NCI-H1417 (cell line): ENCODE measurements around the gene HK1.
A peak's percentile ranks its signal among the peaks of the same experiment; 100 is the strongest.
"Not testable (repeated sequence)": the region's sequence is repeated elsewhere in the genome, so short reads cannot be mapped to it uniquely, and the experiment has no call there.

Experiments used
- DNase-seq, 3 experiments: peaks; one replicate each; lab custom pipeline; 2025; lab: John Stamatoyannopoulos, UW

The HK1 gene

GRCh38 chr10:69311309-69311708 lies 33.0 kb downstream of the HK1 start:
- DNase-seq: no peak

DNA sequence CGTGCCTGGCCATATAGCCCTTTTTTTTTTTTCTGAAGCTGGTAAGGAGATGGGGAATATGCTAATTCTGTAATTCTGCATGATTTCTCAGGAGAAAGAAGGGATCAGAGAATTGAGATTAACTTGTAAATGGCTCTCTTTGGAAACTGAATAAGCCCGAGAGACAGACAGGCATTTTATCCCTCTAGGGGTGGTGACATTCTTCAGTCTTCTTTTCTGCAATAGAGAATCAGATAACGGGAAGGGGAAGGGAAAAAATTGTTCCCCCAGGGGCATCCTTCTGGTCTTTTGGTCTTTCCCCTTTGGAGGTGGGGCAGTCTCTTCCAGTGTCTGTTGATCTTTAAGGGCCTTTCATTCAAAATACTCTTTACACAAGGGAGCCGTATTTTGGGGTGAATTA lies 34.2 kb downstream of the HK1 start:
- no peak for DNase-seq

DNA sequence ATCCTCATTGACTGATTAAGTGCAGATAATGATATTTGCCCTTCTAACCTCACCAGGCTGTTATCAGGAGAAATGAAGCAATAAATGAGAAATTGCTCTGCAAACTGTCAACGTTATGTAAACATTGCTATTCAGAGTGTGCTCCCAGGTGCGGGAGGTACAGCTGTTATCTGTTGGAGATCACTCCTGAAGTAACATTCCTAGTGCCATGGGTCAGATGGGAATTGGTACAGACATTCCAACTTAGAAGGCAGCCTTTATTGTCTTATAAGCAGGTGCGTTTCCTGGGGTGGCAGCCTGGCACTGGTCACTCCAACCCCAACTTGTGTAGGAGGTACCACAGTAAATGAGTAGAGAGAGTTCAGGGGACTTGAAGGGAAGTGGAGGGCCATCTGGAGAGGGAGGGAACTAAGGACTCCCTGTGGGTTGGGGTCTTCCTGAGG lies 36.8 kb downstream of the HK1 start:
- peak in 2 of 3 experiments; percentile 11 to 57 for DNase-seq

DNA sequence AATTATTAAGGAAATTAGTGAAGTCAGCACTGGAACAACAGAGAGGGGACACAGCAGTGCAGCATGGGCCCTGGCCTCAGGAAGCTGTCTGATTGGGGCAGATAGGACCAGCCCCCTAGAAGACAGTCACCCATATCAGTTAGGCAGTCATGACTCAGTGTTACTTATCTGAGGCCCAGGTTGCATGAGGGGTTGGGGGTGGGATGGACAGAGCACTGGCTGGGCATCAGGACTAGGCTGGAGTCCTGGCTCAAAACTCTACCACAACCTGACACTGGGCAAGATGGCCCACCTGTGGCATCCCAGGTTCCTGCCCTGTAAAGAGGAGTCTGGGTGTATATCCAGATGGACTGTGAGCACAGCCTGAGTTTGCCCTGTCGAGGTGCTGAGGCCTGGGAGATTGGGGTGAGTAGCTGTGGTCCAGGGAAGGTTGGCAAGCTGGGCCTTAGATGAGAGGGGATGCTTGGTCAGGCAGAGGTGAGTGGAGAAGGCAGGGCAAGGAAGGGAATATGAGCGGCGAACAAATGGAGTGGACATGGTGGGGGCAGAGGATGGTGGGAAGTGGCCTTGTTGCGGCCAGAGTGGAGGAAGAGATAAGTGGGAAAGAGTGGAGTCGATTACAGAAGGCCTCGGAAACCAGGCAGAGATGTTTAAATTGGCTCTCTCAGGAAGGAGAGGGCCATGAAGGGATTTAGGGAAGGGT lies 37.5 kb downstream of the HK1 start:
- no peak for DNase-seq

GRCh38 chr10:69316313-69317059 lies 38.2 kb downstream of the HK1 start:
- no peak for DNase-seq

GRCh38 chr10:69317175-69317604 lies 38.9 kb downstream of the HK1 start:
- no peak for DNase-seq

GRCh38 chr10:69317626-69318105 lies 39.4 kb downstream of the HK1 start:
- DNase-seq: peak in 1 of 3 experiments; percentile 2

DNA sequence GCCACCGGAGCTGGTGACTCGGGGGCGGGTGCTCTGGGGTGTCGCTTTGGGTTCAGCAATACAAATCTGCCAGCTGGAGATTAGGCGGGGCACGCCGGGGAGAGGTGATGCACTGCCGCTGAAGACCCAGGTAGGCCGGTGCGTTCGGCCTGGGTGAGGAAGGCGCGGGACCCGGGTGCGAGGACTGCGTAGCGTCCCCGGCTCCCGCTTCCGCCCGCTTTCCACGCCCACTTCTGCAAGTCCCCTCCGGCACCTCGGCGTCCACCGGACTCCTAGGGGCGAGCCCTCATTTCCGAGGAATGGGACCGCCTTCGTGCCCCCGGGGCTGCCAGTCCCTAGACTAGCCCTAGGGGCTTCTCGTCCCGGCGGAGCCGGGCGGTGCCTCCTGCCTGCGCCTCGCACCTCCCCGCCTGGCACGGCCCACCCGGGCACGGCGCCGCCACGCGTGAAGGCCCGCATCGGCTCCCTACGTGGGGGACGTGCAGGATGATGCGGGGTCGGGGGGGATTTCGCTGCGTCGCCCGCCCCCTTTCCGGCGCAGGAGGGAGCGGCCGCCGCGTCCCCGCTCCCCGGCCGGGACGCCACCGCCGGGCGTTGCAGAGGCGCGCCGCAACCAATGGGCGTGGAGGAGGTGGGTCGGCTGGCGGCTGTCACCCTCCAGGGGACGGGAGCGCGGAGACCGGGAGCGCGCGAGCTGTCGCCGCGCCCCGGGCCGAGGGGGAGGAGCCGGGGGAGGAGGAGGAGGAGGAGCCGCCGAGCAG lies 40.0 kb downstream of the HK1 start:
- DNase-seq: peak in 2 of 3 experiments; percentile 71 to 81

DNA sequence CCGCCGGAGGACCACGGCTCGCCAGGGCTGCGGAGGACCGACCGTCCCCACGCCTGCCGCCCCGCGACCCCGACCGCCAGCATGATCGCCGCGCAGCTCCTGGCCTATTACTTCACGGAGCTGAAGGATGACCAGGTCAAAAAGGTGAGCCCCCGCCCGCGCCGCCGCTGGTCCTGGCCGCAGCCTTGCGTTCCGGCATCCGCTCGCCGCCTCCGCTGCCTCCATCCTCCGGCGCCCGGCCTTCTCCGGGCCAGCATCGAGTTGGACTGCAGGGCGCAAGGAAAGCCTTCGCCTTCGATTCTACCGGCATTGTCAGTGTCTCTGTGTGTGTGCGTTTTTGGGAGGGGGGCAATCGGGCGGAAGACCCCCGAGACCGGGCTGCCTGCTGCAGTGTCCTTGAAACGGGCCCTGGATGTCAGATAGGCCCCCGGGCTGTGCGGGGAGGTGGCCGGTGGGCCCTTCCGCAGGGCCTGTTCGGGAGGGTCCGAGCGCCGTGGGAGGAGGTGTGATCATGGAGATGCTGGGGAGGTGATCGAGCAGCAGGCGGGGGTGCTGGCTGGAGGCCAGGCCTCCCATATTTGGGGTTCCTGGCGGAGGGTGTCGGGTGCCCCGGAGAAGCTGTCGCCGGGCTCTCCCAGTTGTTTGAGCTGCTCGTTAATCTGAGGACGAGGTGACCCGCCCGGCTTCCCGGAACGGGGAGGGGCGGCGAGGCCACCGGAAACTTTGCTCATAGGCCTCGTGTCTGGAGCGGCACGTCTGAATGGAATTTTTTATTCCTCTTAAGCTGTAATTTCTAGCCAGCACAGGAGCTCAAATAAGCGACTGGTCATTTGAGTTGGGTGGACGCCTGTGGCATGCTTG lies 40.8 kb downstream of the HK1 start:
- DNase-seq: peak in 2 of 3 experiments; percentile 55 to 67

GRCh38 chr10:69319841-69320316 lies 41.6 kb downstream of the HK1 start:
- DNase-seq: no peak

DNA sequence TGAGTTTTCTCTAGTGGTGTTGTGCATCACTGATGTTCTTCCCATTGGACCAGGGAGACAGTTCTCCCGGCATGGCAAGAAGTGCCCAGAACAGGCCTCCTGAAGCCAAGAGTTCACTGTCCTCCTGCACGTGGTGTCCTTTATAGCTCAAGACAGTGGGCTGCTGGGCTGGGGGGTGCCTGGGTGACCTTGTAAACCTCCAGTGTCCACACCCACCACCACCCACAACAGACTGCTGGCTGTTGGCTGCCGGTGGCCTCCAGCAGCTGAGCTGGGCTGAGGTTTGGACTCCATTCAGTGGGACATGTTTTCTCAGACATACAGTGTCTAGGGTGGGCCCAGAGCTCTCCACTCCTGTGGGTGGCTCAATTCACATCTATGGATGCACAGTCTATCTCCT lies 42.2 kb downstream of the HK1 start:
- DNase-seq: no peak

GRCh38 chr10:69321039-69321715 lies 42.9 kb downstream of the HK1 start:
- no peak for DNase-seq

DNA sequence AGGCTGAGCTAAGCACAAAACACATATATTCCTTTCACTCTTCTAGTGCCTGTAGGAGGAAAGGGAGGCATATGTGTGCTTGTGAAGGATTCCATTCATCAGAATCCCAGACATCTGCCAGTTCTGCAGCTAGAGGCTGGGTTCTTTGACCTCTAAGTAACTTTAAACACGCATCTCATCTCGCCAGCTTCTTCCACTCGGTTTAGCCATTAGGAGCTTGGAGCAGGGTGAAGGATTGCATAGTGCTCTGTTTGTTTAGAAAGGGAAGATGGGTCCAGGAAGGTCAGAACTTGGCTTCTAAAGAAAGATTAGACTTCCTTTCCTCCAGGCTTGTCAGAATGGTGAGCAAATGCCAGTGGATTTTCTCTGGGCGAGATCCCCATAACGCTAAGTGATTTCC lies 43.6 kb downstream of the HK1 start:
- no peak for DNase-seq

DNA sequence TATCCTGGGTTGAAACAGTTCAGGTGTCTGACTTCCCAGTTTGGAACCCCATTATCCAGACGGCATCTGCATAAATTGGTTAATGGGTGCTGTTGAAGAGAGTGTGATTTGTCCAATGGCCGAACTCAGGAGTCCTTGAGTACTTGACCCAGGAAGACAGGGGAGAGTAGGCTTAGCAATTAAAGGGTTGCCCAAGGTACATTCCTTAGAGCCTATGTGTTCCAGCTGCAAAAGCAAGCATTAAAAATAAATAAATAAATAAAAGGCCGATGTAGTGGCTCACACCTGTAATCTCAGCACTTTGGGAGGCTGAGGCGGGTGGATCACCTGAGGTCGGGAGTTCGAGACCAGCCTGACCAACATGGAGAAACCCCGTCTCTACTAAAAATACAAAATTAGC lies 44.0 kb downstream of the HK1 start:
- not testable (repeated sequence) for DNase-seq

DNA sequence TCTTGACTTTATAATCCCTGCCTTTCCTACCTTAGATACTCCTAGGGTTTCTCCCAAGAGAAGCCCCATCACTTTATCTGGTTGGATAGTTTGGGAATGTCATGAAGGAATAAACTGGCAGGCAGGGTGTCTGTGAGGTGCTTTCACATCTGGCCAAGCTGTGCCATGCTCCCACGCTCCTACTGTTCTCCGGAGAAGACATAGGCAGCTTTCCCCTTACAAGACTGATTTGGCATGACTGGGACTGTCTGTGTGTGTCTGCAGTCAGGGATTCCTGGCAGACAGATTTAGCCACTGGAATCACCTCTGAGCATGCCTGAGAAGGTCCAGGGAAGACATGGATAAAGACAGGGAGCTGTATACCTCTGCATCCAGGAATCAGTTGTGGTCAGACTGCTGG lies 45.3 kb downstream of the HK1 start:
- DNase-seq: no peak

- DNase-seq: peak in 1 of 3 experiments; percentile 1
Observed at GRCh38 chr10:69324583-69324982, 46.3 kb downstream of the HK1 start.

DNA sequence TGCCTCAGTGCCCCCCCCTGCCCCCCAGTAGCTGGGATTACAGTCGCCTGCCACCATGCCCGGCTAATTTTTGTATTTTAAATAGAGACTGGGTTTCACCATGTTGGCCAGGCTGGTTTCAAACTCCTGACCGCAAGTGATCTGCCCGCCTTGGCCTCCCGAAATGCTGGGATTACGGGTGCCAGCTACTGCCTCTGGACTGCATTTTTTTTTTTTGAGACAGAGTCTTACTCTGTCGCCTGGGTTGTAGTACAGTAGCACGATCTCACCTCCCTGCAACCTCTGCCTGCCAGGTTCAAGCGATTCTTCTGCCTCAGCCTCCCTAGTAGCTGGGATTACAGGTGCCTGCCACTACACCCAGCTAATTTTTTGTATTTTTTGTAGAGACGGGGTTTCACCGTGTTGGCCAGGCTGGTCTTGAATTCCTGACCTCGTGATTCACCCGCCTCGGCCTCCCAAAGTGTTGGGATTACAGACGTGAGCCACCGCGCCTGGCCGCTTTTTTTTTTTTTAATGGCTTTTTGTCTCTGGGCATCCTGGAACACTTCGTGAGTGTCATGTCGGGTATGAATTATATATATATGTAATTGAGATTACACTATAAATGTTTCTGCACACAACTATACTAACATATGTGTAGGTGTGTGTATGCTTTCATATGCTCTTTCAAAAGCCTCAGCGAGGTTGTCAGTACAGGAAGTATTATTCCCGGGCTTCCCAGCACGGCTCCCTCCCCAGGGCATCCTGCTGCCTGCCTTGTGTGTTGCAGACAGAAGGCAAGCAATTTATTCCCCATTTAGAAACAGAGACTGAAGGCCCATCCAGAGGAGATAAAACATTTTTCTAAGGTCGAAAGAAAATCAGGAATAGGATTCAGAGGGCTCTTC lies 47.6 kb downstream of the HK1 start:
- DNase-seq: peak in 2 of 3 experiments; percentile 29 to 60

GRCh38 chr10:69326692-69327091 lies 48.4 kb downstream of the HK1 start:
- DNase-seq: no peak

- DNase-seq: peak in 1 of 3 experiments; percentile 49
Observed at GRCh38 chr10:69327463-69328379, 49.4 kb downstream of the HK1 start.
